ENCODE results near the gene CLCF1.
A peak's percentile ranks its signal among the peaks of the same experiment; 100 is the strongest.

CLCF1 gene

GRCh38 chr11:67415501-67416304, 42.3 kb upstream of the CLCF1 start, which contains the start of gene CARNS1:
Gene CARNS1, plus strand, starts transcription at chr11:67415678. Its CDS starts 522 bp downstream, at chr11:67416200.
- H3K4me1 ChIP-seq (ENCODE audit: insufficient read depth, low read length, severe bottlenecking) = peaks cover 64% of the 10 kb centered on the region
- H3K4me2 ChIP-seq (ENCODE audit: low read length) = peak within 1 kb of the TSS; percentile 27; the same call in 1 of the 2 replicates
- H3K27me3 ChIP-seq (ENCODE audit: insufficient read depth, low read length) = peaks cover 3% of the 10 kb centered on the region; the same call in 1 of the 2 replicates
- H3K79me2 ChIP-seq (ENCODE audit: insufficient read depth, low read length) = no peaks in the 10 kb centered on the region
- H3F3A ChIP-seq (ENCODE audit: insufficient read depth, low read length) = no peaks in the 10 kb centered on the region
- TF ChIP-seq EZH2 (IDR thresholded peaks at IDR 0.05; ENCODE audit: borderline replicate concordance, low read length) (no peak), CTCF (IDR thresholded peaks at IDR 0.05; ENCODE audit: low read length) (no peak)
- no peaks in the 10 kb centered on the region for H3K36me3 ChIP-seq (ENCODE audit: insufficient read depth, low read length)
- no peaks in the 10 kb centered on the region for H4K20me1 ChIP-seq (ENCODE audit: insufficient read depth, low read length)
- no peak within 1 kb of the TSS for H3K9ac ChIP-seq (ENCODE audit: low read length)
- H3K27ac ChIP-seq (ENCODE audit: low read depth, low read length, poor library complexity, severe bottlenecking) = no peak within 1 kb of the TSS
- H2AFZ ChIP-seq (ENCODE audit: low read length) = no peak within 1 kb of the TSS
- H3K9me2 ChIP-seq (ENCODE audit: low read depth, low read length) = no peaks in the 10 kb centered on the region
- no peak within 1 kb of the TSS for H3K4me3 ChIP-seq (ENCODE audit: low read depth, low read length, poor library complexity, severe bottlenecking)
- no peaks in the 10 kb centered on the region for H3K9me3 ChIP-seq (ENCODE audit: low read length)

GRCh38 chr11:67413266-67413849, 40.0 kb upstream of the CLCF1 start:
- no peak overlapping the region for H3K4me2 ChIP-seq (ENCODE audit: low read length)
- H3K36me3 ChIP-seq (ENCODE audit: insufficient read depth, low read length) = peaks cover 11% of the 10 kb centered on the region; the same call in 1 of the 2 replicates
- H3K27ac ChIP-seq (ENCODE audit: low read depth, low read length, poor library complexity, severe bottlenecking) = no peak overlapping the region
- peaks cover 3% of the 10 kb centered on the region; the same call in 1 of the 2 replicates for H3K27me3 ChIP-seq (ENCODE audit: insufficient read depth, low read length)
- no peaks in the 10 kb centered on the region for H3F3A ChIP-seq (ENCODE audit: insufficient read depth, low read length)
- H3K9me3 ChIP-seq (ENCODE audit: low read length) = no peaks in the 10 kb centered on the region
- peaks cover 64% of the 10 kb centered on the region for H3K4me1 ChIP-seq (ENCODE audit: insufficient read depth, low read length, severe bottlenecking)
- no peak overlapping the region for H3K9ac ChIP-seq (ENCODE audit: low read length)
- TF ChIP-seq EZH2 (IDR thresholded peaks at IDR 0.05; ENCODE audit: borderline replicate concordance, low read length) = no peak
- TF ChIP-seq CTCF (IDR thresholded peaks at IDR 0.05; ENCODE audit: low read length) = no peak
- no peaks in the 10 kb centered on the region for H3K9me2 ChIP-seq (ENCODE audit: low read depth, low read length)
- H3K79me2 ChIP-seq (ENCODE audit: insufficient read depth, low read length) = no peaks in the 10 kb centered on the region
- H2AFZ ChIP-seq (ENCODE audit: low read length) = no peak overlapping the region
- H4K20me1 ChIP-seq (ENCODE audit: insufficient read depth, low read length) = no peaks in the 10 kb centered on the region
- H3K4me3 ChIP-seq (ENCODE audit: low read depth, low read length, poor library complexity, severe bottlenecking) = no peak overlapping the region

- no peak overlapping the region for H3K27ac ChIP-seq (ENCODE audit: low read depth, low read length, poor library complexity, severe bottlenecking)
- no peaks in the 10 kb centered on the region for H3K9me2 ChIP-seq (ENCODE audit: low read depth, low read length)
- H3F3A ChIP-seq (ENCODE audit: insufficient read depth, low read length) = no peaks in the 10 kb centered on the region
- H3K27me3 ChIP-seq (ENCODE audit: insufficient read depth, low read length) = peaks cover 3% of the 10 kb centered on the region; the same call in 1 of the 2 replicates
- H3K79me2 ChIP-seq (ENCODE audit: insufficient read depth, low read length) = no peaks in the 10 kb centered on the region
- H2AFZ ChIP-seq (ENCODE audit: low read length) = no peak overlapping the region
- no peaks in the 10 kb centered on the region for H4K20me1 ChIP-seq (ENCODE audit: insufficient read depth, low read length)
- H3K4me1 ChIP-seq (ENCODE audit: insufficient read depth, low read length, severe bottlenecking) = peaks cover 69% of the 10 kb centered on the region
- no peak overlapping the region for H3K4me3 ChIP-seq (ENCODE audit: low read depth, low read length, poor library complexity, severe bottlenecking)
- TF ChIP-seq CTCF (IDR thresholded peaks at IDR 0.05; ENCODE audit: low read length) (no peak), EZH2 (IDR thresholded peaks at IDR 0.05; ENCODE audit: borderline replicate concordance, low read length) (no peak)
- no peak overlapping the region for H3K9ac ChIP-seq (ENCODE audit: low read length)
- peaks cover 14% of the 10 kb centered on the region; the same call in 1 of the 2 replicates for H3K36me3 ChIP-seq (ENCODE audit: insufficient read depth, low read length)
- no peaks in the 10 kb centered on the region for H3K9me3 ChIP-seq (ENCODE audit: low read length)
- H3K4me2 ChIP-seq (ENCODE audit: low read length) = no peak overlapping the region
Measured at GRCh38 chr11:67412495-67413179, 39.2 kb upstream of the CLCF1 start.

Measured in OCI-LY1 (cell line).